HepG2 (cell line): ENCODE measurements around the gene AP1S3. TPM values are rescaled to one million over a fixed set of nuclear protein-coding genes. Genes with fewer than 3 reads are reported as not detected.

ENCODE experiments used
- ATAC-seq: fragments of 200-7000 bp; cut with Tn5 transposase; 3 replicates; pipeline ENCODE4 v1.9.1; 2020; ENCODE audit warnings: mild to moderate bottlenecking, moderate library complexity
- BruUV-seq: library from RNA; stranded (reverse); fragments of 400-500 nt; replicated peaks from 2 replicates; lab custom pipeline; 2021; lab: Mats Ljungman, UMichigan
- CTCF ChIA-PET: fragments of 300-600 bp; formaldehyde crosslinking; extraction: SDS; loops from one replicate; lab custom pipeline; 2021; ENCODE audit warnings: low total read pairs, inconsistent platforms, low intra/inter-chr PET ratio; lab: Yijun Ruan, JAX
- POLR2A ChIA-PET: fragments of 350-600 bp; sonication (Branson Sonifier 250); formaldehyde crosslinking; loops from one replicate; lab custom pipeline; 2020; ENCODE audit warnings: antibody characterized with exemption, inconsistent platforms; lab: Yijun Ruan, JAX
- DNase-seq: peaks from one replicate; pipeline ENCODE4 v3.0.0-alpha.2; 2015; ENCODE audit warnings: low spot score
- FAIRE-seq: peaks from 3 replicates; lab custom pipeline; 2011; peaks lifted over from hg19 to GRCh38; lab: Jason Lieb, UNC
- H2AFZ ChIP-seq: one replicate; pipeline ENCODE4 v1.6.1; 2011; ENCODE audit warnings: low read length, inconsistent platforms
- H3K27ac ChIP-seq: fragments of 300-600 bp; 3 replicates; pipeline ENCODE4 v1.8.0; 2011; ENCODE audit warnings: mixed run types, mild to moderate bottlenecking, mixed read lengths, low read length, inconsistent platforms; ENCODE audit not compliant: insufficient read depth; ENCODE audit errors: extremely low read length
- H3K27me3 ChIP-seq, 2 experiments: fragments of 200-600 bp in 1 of 2; 2 replicates in 1 of 2; 3 replicates in 1 of 2; pipeline versions ENCODE4 v1.6.0 to v1.8.0; 2011; ENCODE audit warnings: low read length in 2 of 2, mild to moderate bottlenecking in 2 of 2, moderate library complexity in 2 of 2, inconsistent platforms in 1 of 2; ENCODE audit not compliant: insufficient read depth in 2 of 2, control insufficient read depth in 1 of 2
- H3K36me3 ChIP-seq, 2 experiments: fragments of 200-600 bp in 1 of 2; replicated peaks in 1 of 2; 2 replicates in 1 of 2; 3 replicates in 1 of 2; pipeline versions ENCODE4 v1.5.1 to v1.8.0; 2011; ENCODE audit warnings: low read length in 2 of 2, inconsistent platforms in 1 of 2; ENCODE audit not compliant: insufficient read depth in 2 of 2, control insufficient read depth in 1 of 2
- H3K4me1 ChIP-seq: 2 replicates; pipeline ENCODE4 v1.5.1; 2012; ENCODE audit warnings: low read length, inconsistent platforms; ENCODE audit not compliant: insufficient read depth
- H3K4me2 ChIP-seq: 2 replicates; pipeline ENCODE4 v1.6.0; 2011; ENCODE audit warnings: low read depth, low read length, inconsistent platforms
- H3K4me3 ChIP-seq, 3 experiments: fragments of 200-600 bp in 1 of 3; sonication (generic), shearing (Covaris generic) in 1 of 3; replicated peaks in 1 of 3; 2 replicates each; pipeline ENCODE4 v1.5.1; 2011 to 2016; ENCODE audit warnings: low read length in 3 of 3, inconsistent platforms in 2 of 3, low read depth in 2 of 3, mild to moderate bottlenecking in 2 of 3, control low read depth in 1 of 3, mixed read lengths in 1 of 3; ENCODE audit not compliant: insufficient read depth in 1 of 3
- H3K79me2 ChIP-seq: one replicate; pipeline ENCODE4 v1.6.1; 2011; ENCODE audit warnings: low read length, inconsistent platforms; ENCODE audit not compliant: insufficient read depth
- H3K9ac ChIP-seq: 2 replicates; pipeline ENCODE4 v1.6.0; 2011; ENCODE audit warnings: mild to moderate bottlenecking, low read depth, low read length, inconsistent platforms; ENCODE audit not compliant: insufficient read depth
- H3K9me3 ChIP-seq: 2 replicates; pipeline ENCODE4 v1.5.1; 2012; ENCODE audit warnings: mild to moderate bottlenecking, low read length
- H4K20me1 ChIP-seq: 2 replicates; pipeline ENCODE4 v1.6.0; 2011; ENCODE audit warnings: inconsistent platforms, mild to moderate bottlenecking, low read length, moderate library complexity; ENCODE audit not compliant: insufficient read depth
- CBX2 ChIP-seq, 2 experiments: fragments of 200-600 bp in 1 of 2; sonication (generic); formaldehyde crosslinking in 1 of 2; IDR thresholded peaks; 2 replicates each; pipeline versions ENCODE4 v1.7.0 to v1.8.1; 2018 to 2022; ENCODE audit warnings: low read depth in 2 of 2, low read length in 1 of 2, mild to moderate bottlenecking in 1 of 2, missing genetic modification reagents in 1 of 2
- CENPBD1 ChIP-seq: sonication (generic); formaldehyde crosslinking; IDR thresholded peaks from 2 replicates; pipeline ENCODE4 v1.8.0; 2022; ENCODE audit warnings: missing genetic modification reagents, low read depth, mild to moderate bottlenecking, borderline replicate concordance
- CENPT ChIP-seq: sonication (generic); formaldehyde crosslinking; IDR thresholded peaks from 2 replicates; pipeline ENCODE4 v1.8.0; 2022; ENCODE audit warnings: low read depth, mild to moderate bottlenecking, moderate library complexity, missing genetic modification reagents
- KLF15 ChIP-seq: sonication (generic); formaldehyde crosslinking; IDR thresholded peaks from 2 replicates; pipeline ENCODE4 v1.8.1; 2023; ENCODE audit warnings: borderline replicate concordance, mild to moderate bottlenecking, inconsistent platforms, missing genetic modification reagents, mixed read lengths
- TIGD3 ChIP-seq: sonication (generic); formaldehyde crosslinking; IDR thresholded peaks from 2 replicates; pipeline ENCODE4 v1.5.1; 2020; ENCODE audit warnings: mild to moderate bottlenecking, missing genetic modification reagents, borderline replicate concordance
- TOPORS ChIP-seq: sonication (generic); formaldehyde crosslinking; IDR thresholded peaks from 2 replicates; pipeline ENCODE4 v1.8.0; 2023; ENCODE audit warnings: mild to moderate bottlenecking, missing genetic modification reagents
- YY1 ChIP-seq: IDR thresholded peaks from 2 replicates; pipeline ENCODE4 v1.6.1; 2011; ENCODE audit warnings: low read length, low read depth, moderate library complexity, mild to moderate bottlenecking; ENCODE audit not compliant: insufficient read depth, insufficient replicate concordance
- ZNF724P ChIP-seq: sonication (generic); formaldehyde crosslinking; IDR thresholded peaks from 2 replicates; pipeline ENCODE4 v1.8.0; 2022; ENCODE audit warnings: missing genetic modification reagents, borderline replicate concordance
- WGBS: methylation state at CpG from one replicate; pipeline ENCODE4 v1.1.6; 2017; ENCODE audit warnings: low lambda C conversion rate; 5-methylcytosine and 5-hydroxymethylcytosine counted together
- in situ Hi-C: cut with HindIII; loops from 2 replicates; pipeline ENCODE4 v1.10.0; 2017; ENCODE audit warnings: low pct_unique_long_range_greater_than_20kb; ENCODE audit not compliant: extremely low pct_ligation_motif_present
- intact Hi-C: fragments of 100-400 bp; cut with micrococcal nuclease; formaldehyde crosslinking; loops from one replicate; pipeline ENCODE4 v1.10.0; 2022; ENCODE audit not compliant: unreplicated experiment
- polyA plus RNA-seq, 8 experiments: library from polyadenylated mRNA; depleted of rRNA in 3 of 8; stranded (reverse) in 7 of 8; unstranded in 1 of 8; fragments of >200 nt; fragmentation: Illumina TruSeq in 4 of 8; extraction: Trizol in 4 of 8; gene quantifications; 2 replicates each; pipeline versions ENCODE4 v1.2.1 to v1.2.3, GENCODE V29; 2011 to 2016; ENCODE audit warnings: low read depth in 4 of 8, missing spikeins in 1 of 8, mixed read lengths in 1 of 8; ENCODE audit not compliant: insufficient read depth in 1 of 8
- total RNA-seq, 5 experiments: library from RNA; depleted of rRNA; stranded (reverse); fragments of >200 nt; fragmentation: Illumina TruSeq; extraction: Trizol; gene quantifications; 2 replicates each; pipeline ENCODE4 v1.2.3, GENCODE V29; 2016; ENCODE audit warnings: low read depth in 1 of 5

The AP1S3 gene
- total and polyA plus RNA-seq, 2 of the 13 experiments (the other 11 are each of a cell fraction or from before 2014, with no cell fraction given), result 3.0 to 16.3 TPM

- WGBS, result 92% methylated on average over 5 of the region's 5 CpGs
- peaks cover 13% of the 10 kb centered on the region for H3K4me1 ChIP-seq
- no peaks in the 10 kb centered on the region for H4K20me1 ChIP-seq
- in situ Hi-C loops (loop anchor here (25.0 kb wide), 1 partner anchor 824 kb away; no protein-coding TSS in a partner anchor), intact Hi-C loops (no loop called here)
- no peak overlapping the region for H3K4me3 ChIP-seq
- no peaks in the 10 kb centered on the region for H3K27me3 ChIP-seq
- H3K4me2 ChIP-seq, result no peak overlapping the region
- H3K36me3 ChIP-seq, result no peaks in the 10 kb centered on the region
- ATAC-seq, result no peak
- no peaks in the 10 kb centered on the region for H3K9me3 ChIP-seq
- DNase-seq, result no peak
- no peak for FAIRE-seq
- CTCF ChIA-PET, result no interaction called here
- TF ChIP-seq YY1 (no peak), TIGD3 (CRISPR knock-in tag) (no peak), CENPBD1 (no peak), CBX2 (IDR thresholded peaks at IDR 0.05; ENCODE audit: low read depth, low read length) (no peak), CBX2 (CRISPR knock-in tag; IDR thresholded peaks at IDR 0.05; ENCODE audit: low read depth) (no peak), KLF15 (CRISPR knock-in tag) (no peak), TOPORS (no peak), ZNF724P (no peak), CENPT (CRISPR knock-in tag) (no peak)
- POLR2A ChIA-PET, result no interaction called here
- BruUV-seq, result no TSS peak
- no peaks in the 10 kb centered on the region for H3K79me2 ChIP-seq
- no peak overlapping the region for H3K9ac ChIP-seq
- no peak overlapping the region for H3K27ac ChIP-seq
- H2AFZ ChIP-seq, result no peak overlapping the region
Observed at GRCh38 chr2:223786236-223786635, 51.1 kb downstream of the AP1S3 start.
